AG10803 (cell line): ENCODE results near the gene GJA9.
"Not testable (repeated sequence)": the region's sequence is repeated elsewhere in the genome, so short reads cannot be mapped to it uniquely, and the experiment has no call there.

Experiments used
- DNase-seq: peaks from one replicate; pipeline ENCODE4 v3.0.0; 2010; ENCODE audit warnings: low read depth
- H3K4me3 ChIP-seq: 2 replicates; pipeline ENCODE4 v1.5.1; 2011; ENCODE audit warnings: mild to moderate bottlenecking, low read length, control low read depth
- TF ChIP-seq, protein P1 (sequence below): conservative IDR thresholded peaks from 2 replicates; pipeline ENCODE4 v1.5.1; 2011; ENCODE audit warnings: mild to moderate bottlenecking, low read length, control low read depth, inconsistent platforms

Gene GJA9

DNA sequence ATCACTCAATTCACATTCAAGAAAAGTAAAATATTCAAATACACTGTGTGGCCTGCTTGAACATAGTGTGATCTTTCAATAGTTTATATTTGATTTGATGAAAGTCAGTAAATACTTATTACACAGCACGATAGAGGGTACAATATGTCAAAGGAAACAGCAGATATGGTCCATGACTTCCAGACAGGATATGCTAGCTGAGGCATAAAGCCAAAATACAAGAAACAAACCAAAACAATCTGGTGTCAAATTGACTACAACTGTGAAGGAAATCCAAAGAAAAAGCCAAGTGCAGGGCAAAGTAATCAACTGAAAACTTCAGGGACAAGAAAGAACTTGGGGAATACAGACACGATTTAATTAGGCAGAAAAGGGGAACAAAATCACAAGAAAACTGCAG is 41.1 kb downstream of the GJA9 start:
- no peak for DNase-seq
- H3K4me3 ChIP-seq, result no peak overlapping the region
- TF ChIP-seq, protein P1, sequence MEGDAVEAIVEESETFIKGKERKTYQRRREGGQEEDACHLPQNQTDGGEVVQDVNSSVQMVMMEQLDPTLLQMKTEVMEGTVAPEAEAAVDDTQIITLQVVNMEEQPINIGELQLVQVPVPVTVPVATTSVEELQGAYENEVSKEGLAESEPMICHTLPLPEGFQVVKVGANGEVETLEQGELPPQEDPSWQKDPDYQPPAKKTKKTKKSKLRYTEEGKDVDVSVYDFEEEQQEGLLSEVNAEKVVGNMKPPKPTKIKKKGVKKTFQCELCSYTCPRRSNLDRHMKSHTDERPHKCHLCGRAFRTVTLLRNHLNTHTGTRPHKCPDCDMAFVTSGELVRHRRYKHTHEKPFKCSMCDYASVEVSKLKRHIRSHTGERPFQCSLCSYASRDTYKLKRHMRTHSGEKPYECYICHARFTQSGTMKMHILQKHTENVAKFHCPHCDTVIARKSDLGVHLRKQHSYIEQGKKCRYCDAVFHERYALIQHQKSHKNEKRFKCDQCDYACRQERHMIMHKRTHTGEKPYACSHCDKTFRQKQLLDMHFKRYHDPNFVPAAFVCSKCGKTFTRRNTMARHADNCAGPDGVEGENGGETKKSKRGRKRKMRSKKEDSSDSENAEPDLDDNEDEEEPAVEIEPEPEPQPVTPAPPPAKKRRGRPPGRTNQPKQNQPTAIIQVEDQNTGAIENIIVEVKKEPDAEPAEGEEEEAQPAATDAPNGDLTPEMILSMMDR, result no peak

DNA sequence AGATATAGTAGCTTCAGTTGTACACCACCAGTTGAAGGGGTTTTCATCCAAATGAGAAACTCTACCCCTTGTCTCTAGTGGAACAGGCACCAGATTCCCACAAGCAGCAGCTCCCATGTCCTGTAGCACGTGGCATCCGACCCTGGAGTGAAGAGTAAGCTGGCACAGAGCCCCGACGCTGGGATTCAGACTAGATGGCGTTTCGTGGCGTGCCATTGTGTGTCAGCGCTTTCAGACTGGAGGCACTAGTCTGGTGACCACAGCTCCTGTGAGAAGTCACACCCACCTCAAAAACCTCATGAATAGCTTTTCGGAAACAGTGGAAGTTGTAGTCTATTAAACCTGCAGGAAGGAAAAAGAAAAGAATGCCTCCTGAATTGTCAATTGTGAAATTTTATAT is 42.0 kb downstream of the GJA9 start:
- no peak overlapping the region for H3K4me3 ChIP-seq
- DNase-seq, result no peak

DNA sequence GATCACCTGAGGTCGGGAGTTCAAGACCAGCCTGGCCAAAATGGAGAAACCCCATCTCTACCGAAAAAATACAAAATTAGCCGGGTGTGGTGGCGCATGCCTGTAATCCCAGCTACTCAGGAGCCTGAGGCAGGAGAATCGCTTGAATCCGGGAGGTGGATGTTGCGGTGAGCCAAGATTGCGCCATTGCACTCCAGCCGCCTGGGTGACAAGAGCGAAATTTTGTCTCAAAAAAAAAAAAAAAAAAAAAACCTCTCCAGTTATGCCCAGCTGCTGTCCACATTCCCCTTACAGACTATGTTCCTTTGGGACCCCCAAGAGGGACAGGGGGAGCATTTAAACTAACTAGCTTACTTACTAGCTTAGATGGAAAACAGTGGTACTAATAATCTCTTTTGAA is 45.1 kb downstream of the GJA9 start:
- DNase-seq, H3K4me3 ChIP-seq: not testable (repeated sequence)

More for the DNA sequence above, 42.0 kb downstream of the GJA9 start:
- TF ChIP-seq, protein P1, result no peak

DNA sequence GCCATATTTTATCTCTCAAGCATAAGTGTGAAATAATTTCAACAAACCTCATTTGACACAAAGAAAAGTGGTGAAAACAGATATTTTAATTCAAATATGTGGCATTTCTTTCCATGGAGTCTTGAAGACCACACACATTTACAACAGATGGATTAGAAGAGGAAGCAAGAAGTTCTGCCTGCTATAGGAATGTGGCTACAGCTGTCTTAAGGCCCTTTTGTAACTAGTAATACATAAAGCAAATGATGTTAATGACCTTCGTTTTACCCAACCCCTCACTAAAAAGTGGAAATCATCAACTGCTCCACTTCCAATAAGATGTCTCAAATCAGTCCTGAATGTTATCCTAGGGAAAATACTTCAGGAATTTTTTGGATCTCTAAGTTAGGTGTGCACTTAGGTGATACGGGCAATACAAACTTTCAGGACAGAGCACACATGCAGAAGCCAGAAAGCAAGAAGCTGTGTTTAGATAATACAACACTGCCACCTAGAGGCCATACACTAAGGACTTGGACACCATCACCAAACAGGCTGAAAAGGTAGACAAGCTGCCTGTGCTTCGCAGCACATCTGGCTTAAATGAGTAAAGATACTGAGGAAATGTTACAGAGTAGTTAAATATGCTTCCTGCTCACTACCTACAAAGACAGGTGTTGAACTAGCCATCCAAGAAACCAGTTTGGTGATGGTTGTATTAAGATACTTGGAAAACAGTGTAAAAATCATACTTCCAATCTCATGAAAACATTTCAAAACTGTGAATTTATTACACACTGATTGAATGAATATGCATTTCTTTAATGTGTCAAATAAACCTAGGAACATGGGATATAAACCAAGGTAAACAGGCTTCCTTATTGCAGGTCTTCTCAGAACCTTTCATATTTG is 46.2 kb downstream of the GJA9 start:
- no peak overlapping the region for H3K4me3 ChIP-seq
- TF ChIP-seq, protein P1, result peak; percentile 91
- peak; percentile 84 for DNase-seq

DNA sequence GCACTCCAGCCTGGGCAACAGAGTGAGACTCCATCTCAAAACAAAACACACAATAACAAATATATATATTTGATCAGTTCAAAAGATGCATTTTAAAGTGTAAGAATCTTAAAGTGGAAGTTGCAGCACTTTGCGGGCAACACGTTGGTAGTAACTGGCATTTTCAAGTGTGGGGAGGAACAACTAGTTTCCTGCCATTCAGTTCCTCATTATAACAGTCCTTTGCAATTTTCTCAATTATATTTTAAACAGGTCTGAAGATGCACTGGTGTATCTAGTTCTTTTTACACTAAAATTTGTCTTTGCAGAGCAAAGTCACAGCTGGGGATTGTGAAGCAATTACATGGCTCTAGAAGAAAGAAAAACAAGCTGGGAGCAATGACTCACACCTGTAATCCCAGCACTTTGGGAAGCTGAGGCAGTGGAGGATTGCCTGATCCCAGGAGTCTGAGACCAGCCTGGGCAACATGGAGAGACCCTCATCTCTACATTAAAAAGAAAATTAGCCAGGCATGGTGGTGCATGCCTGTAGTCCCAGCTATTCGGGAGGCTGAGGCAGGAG is 47.1 kb downstream of the GJA9 start:
- H3K4me3 ChIP-seq, result no peak overlapping the region
- TF ChIP-seq, protein P1, result no peak
- DNase-seq, result no peak

DNA sequence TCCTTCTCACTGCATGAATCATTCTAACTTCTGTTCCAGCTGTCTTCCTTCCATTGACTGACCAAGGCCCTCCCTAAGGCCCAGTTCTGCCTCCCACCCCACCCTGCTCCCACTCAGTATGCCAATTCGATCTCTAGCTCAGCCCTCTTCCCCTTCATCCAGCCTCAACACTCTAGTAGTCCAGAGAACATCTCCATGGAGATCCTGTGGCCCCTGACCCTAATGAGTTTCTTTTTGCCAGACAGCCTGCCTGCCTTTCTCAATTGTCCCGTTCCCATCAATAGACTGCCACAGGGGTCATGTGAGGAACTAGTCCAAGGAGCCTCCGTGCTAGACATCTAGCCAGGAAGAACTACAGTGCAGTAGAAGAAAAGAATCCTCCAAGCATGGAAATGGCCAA is 48.2 kb downstream of the GJA9 start:
- TF ChIP-seq, protein P1, result no peak
- H3K4me3 ChIP-seq, result no peak overlapping the region
- no peak for DNase-seq

DNA sequence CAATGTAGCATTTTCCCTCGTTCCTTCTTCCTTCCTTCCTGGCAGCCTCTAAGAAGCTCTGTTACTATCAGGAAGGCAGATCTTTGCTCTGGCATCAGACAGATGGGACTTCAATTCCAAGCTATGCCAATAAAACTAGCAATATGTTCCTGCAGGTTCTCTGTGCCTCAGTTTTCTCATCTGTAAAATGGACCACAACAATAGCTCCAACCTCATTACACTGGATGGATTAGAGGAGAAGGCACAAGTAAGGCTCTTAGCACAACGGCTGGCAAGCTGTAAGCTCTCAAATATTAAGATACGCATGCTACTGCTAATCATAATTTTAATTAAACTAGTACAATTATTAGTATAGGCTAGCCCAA is 49.0 kb downstream of the GJA9 start:
- no peak overlapping the region for H3K4me3 ChIP-seq
- TF ChIP-seq, protein P1, result no peak
- DNase-seq, result no peak
